Brain microvascular endothelial cell (primary cell): ENCODE results near the gene DMGDH.

ENCODE experiments used
- DNase-seq: peaks from one replicate; pipeline ENCODE4 v3.0.0-alpha.2; 2020
- H3K27ac ChIP-seq: fragments of 250-450 bp; sonication (Bioruptor Pico); 2 replicates; pipeline ENCODE4 v1.5.1; 2020; ENCODE audit warnings: mild to moderate bottlenecking, moderate library complexity
- H3K27me3 ChIP-seq: fragments of 250-450 bp; sonication (Bioruptor Pico); replicated peaks from 2 replicates; pipeline ENCODE4 v1.5.1; 2020; ENCODE audit warnings: mild to moderate bottlenecking
- H3K36me3 ChIP-seq: fragments of 250-450 bp; sonication (Bioruptor Pico); replicated peaks from 2 replicates; pipeline ENCODE4 v1.5.1; 2020; ENCODE audit warnings: mild to moderate bottlenecking
- H3K4me3 ChIP-seq: 2 replicates; pipeline ENCODE4 v1.5.1; 2011; ENCODE audit warnings: low read depth, mild to moderate bottlenecking, control low read depth, low read length, moderate library complexity
- CTCF ChIP-seq: IDR thresholded peaks from 2 replicates; pipeline ENCODE4 v1.5.1; 2011; ENCODE audit warnings: low read depth, mild to moderate bottlenecking, moderate library complexity, low read length, control low read depth, inconsistent platforms; ENCODE audit errors: missing control alignments
- in situ Hi-C: cut with HindIII; loops from 2 replicates; pipeline ENCODE4 v1.10.0; 2017; ENCODE audit warnings: low sequenced_read_pairs, low pct_ligation_motif_present

DMGDH gene

GRCh38 chr5:79020861-79021561 is 48.5 kb downstream of the DMGDH start:
- peak overlapping the region; percentile 12 for H3K4me3 ChIP-seq
- peak; percentile 64 for DNase-seq
- peak overlapping the region; percentile 39 for H3K27ac ChIP-seq
- H3K36me3 ChIP-seq = no peaks in the 10 kb centered on the region
- peak; percentile 92 for TF ChIP-seq CTCF
- no peaks in the 10 kb centered on the region for H3K27me3 ChIP-seq
- in situ Hi-C loops = no loop called here

DNA sequence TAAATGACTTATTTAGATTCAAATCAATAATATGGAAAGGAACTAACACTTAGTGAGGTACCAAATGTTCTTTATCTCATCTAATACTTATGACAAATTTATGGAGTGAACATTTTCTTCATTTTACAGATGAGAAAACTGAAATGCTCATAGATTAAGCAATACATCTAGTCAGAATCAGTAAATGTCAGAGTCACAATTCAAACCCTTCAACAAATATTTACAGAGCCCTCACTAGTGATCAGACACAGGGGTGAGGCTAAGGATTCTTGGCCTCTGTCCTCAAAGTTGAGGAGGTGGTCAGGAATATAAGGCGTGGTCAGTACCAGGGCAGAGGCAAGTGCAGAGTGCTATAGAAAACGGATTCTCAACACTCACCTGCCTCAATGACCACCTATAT is 54.8 kb downstream of the DMGDH start:
- in situ Hi-C loops = no loop called here
- H3K27ac ChIP-seq = no peak overlapping the region
- H3K36me3 ChIP-seq = no peaks in the 10 kb centered on the region
- H3K4me3 ChIP-seq = no peak overlapping the region
- no peak for DNase-seq
- no peak for TF ChIP-seq CTCF
- H3K27me3 ChIP-seq = no peaks in the 10 kb centered on the region

DNA sequence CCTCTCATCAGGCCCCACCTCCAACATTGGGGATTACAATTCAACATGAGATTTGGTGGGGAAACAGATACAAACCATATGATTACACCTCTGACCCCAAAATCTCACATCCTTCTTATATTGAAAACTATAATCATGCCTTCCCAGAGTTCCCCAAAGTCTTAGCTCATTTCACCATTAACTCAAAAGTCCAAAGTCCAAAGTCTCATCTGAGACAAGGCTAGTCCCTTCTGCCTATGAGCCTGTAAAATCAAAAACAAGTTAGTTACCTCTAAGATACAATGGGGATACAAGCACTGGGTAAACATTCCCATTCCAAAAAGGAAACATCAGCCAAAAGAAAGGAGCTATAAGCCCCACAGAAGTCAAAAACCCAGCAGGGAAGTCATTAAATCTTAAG is 57.6 kb downstream of the DMGDH start:
- Histone ChIP-seq H3K4me3 (no peak overlapping the region), H3K36me3 (no peaks in the 10 kb centered on the region), H3K27ac (no peak overlapping the region), H3K27me3 (no peaks in the 10 kb centered on the region)
- in situ Hi-C loops = no loop called here
- no peak for TF ChIP-seq CTCF
- no peak for DNase-seq

- DNase-seq = peak; percentile 66
- Histone ChIP-seq H3K4me3 (no peak overlapping the region), H3K27me3 (no peaks in the 10 kb centered on the region), H3K36me3 (no peaks in the 10 kb centered on the region), H3K27ac (no peak overlapping the region)
- peak; percentile 50 for TF ChIP-seq CTCF
- in situ Hi-C loops = no loop called here
Observed at GRCh38 chr5:79011219-79011836, 58.1 kb downstream of the DMGDH start.

DNA sequence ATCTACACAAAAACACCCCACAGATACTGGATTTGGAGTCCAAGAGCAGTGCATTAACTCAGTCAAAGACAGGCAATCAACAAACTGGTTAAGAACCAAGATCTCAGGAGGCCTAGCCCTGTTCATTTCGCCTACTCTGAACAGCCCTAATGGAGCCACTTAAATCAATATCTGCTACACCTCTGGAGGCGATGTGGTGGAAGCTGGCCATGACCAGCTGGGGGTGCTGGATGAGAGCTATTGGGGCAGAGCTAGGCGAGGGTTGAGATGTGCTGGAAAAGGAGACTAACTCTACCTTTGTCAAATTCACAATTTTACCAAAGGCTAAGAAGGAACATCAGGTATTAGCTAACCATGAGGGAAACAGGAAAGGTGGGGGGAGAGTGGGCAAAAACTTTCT is 61.1 kb downstream of the DMGDH start:
- no peak overlapping the region for H3K4me3 ChIP-seq
- in situ Hi-C loops = no loop called here
- no peaks in the 10 kb centered on the region for H3K27me3 ChIP-seq
- H3K27ac ChIP-seq = no peak overlapping the region
- DNase-seq = no peak
- no peak for TF ChIP-seq CTCF
- H3K36me3 ChIP-seq = no peaks in the 10 kb centered on the region
